IMR-90 (cell line): ENCODE results near the gene IGFBP7. TPM values are rescaled to one million over a fixed set of nuclear protein-coding genes. Genes with fewer than 3 reads are reported as not detected.

ENCODE experiments used
- ATAC-seq: fragments of 200-7000 bp; cut with Tn5 transposase; 2 replicates; pipeline ENCODE4 v1.9.1; 2020; ENCODE audit warnings: low read depth, mild to moderate bottlenecking, moderate library complexity
- BruUV-seq: library from RNA; stranded (reverse); fragments of 400-500 nt; replicated peaks from 2 replicates; lab custom pipeline; 2021; lab: Mats Ljungman, UMichigan
- CTCF ChIA-PET: fragments of 300-600 bp; formaldehyde crosslinking; extraction: SDS; loops from one replicate; lab custom pipeline; 2021; ENCODE audit warnings: antibody characterized with exemption; lab: Yijun Ruan, JAX
- POLR2A ChIA-PET: fragments of 300-600 bp; sonication (Branson Sonifier 250); formaldehyde crosslinking; loops from one replicate; lab custom pipeline; 2022; ENCODE audit warnings: antibody characterized with exemption; ENCODE audit not compliant: unreplicated experiment; lab: Charles Lee
- DNase-seq: peaks from one replicate; pipeline ENCODE4 v3.0.0; 2013
- H2AFZ ChIP-seq: replicated peaks from 2 replicates; pipeline ENCODE3; 2013; ENCODE audit warnings: low read length, mild to moderate bottlenecking; ENCODE audit not compliant: poor library complexity
- H2AK5ac ChIP-seq: 2 replicates; pipeline ENCODE4 v1.6.1; 2013; ENCODE audit warnings: low read depth, low read length, inconsistent platforms
- H2AK9ac ChIP-seq: replicated peaks from 2 replicates; pipeline ENCODE3; 2013; ENCODE audit warnings: mild to moderate bottlenecking, low read depth, low read length, moderate library complexity; ENCODE audit not compliant: poor library complexity
- H2BK120ac ChIP-seq: 2 replicates; pipeline ENCODE4 v1.6.1; 2013; ENCODE audit warnings: low read depth, low read length, inconsistent platforms
- H2BK15ac ChIP-seq: 3 replicates; pipeline ENCODE4 v1.6.1; 2013; ENCODE audit warnings: low read depth, low read length, inconsistent platforms
- H2BK20ac ChIP-seq: 2 replicates; pipeline ENCODE4 v1.6.1; 2013; ENCODE audit warnings: low read depth, mild to moderate bottlenecking, inconsistent platforms, low read length, moderate library complexity
- H2BK5ac ChIP-seq: 2 replicates; pipeline ENCODE4 v1.6.1; 2013; ENCODE audit warnings: mild to moderate bottlenecking, low read depth, low read length, inconsistent platforms; ENCODE audit not compliant: poor library complexity, severe bottlenecking
- H3K14ac ChIP-seq: replicated peaks from 2 replicates; pipeline ENCODE4 v1.6.1; 2013; ENCODE audit warnings: low read depth, low read length, inconsistent platforms
- H3K18ac ChIP-seq: 2 replicates; pipeline ENCODE4 v1.6.1; 2013; ENCODE audit warnings: low read depth, low read length, control low read depth
- H3K23ac ChIP-seq: 2 replicates; pipeline ENCODE4 v1.6.1; 2013; ENCODE audit warnings: low read depth, low read length, inconsistent platforms
- H3K27ac ChIP-seq: 2 replicates; pipeline ENCODE4 v1.5.1; 2013; ENCODE audit warnings: mild to moderate bottlenecking, control low read depth, low read length; ENCODE audit not compliant: insufficient read depth
- H3K27me3 ChIP-seq: 2 replicates; pipeline ENCODE4 v1.6.1; 2013; ENCODE audit warnings: low read length; ENCODE audit not compliant: control insufficient read depth, insufficient read depth
- H3K36me3 ChIP-seq: 2 replicates; pipeline ENCODE4 v1.6.1; 2013; ENCODE audit warnings: low read length, mixed read lengths; ENCODE audit not compliant: control insufficient read depth, insufficient read depth
- H3K4ac ChIP-seq: 2 replicates; pipeline ENCODE4 v1.6.1; 2013; ENCODE audit warnings: low read depth, low read length, inconsistent platforms
- H3K4me1 ChIP-seq: 2 replicates; pipeline ENCODE4 v1.6.1; 2013; ENCODE audit warnings: low read length, mixed read lengths; ENCODE audit not compliant: control insufficient read depth, insufficient read depth
- H3K4me2 ChIP-seq: 2 replicates; pipeline ENCODE4 v1.6.1; 2013; ENCODE audit warnings: low read depth, mild to moderate bottlenecking, control low read depth, low read length, moderate library complexity
- H3K4me3 ChIP-seq: 2 replicates; pipeline ENCODE4 v1.5.1; 2013; ENCODE audit warnings: low read depth, mild to moderate bottlenecking, control low read depth, low read length, moderate library complexity; ENCODE audit not compliant: insufficient read depth
- H3K56ac ChIP-seq: 2 replicates; pipeline ENCODE4 v1.6.1; 2013; ENCODE audit warnings: low read length, inconsistent platforms; ENCODE audit not compliant: insufficient read depth; ENCODE audit errors: extremely low read depth
- H3K79me1 ChIP-seq, 2 experiments: 2 replicates each; pipeline ENCODE4 v1.6.1; 2013; ENCODE audit warnings: low read length in 2 of 2, inconsistent platforms in 1 of 2, low read depth in 1 of 2
- H3K9ac ChIP-seq: 2 replicates; pipeline ENCODE4 v1.6.1; 2013; ENCODE audit warnings: low read depth, low read length, control low read depth
- H3K9me1 ChIP-seq: 2 replicates; pipeline ENCODE4 v1.6.1; 2013; ENCODE audit warnings: low read length, inconsistent platforms; ENCODE audit not compliant: insufficient read depth
- H3K9me3 ChIP-seq: 2 replicates; pipeline ENCODE4 v1.6.1; 2013; ENCODE audit warnings: low read length; ENCODE audit not compliant: control insufficient read depth, insufficient read depth
- H4K20me1 ChIP-seq: 2 replicates; pipeline ENCODE4 v1.6.1; 2013; ENCODE audit warnings: low read length, inconsistent platforms; ENCODE audit not compliant: insufficient read depth
- H4K5ac ChIP-seq: 2 replicates; pipeline ENCODE4 v1.6.1; 2013; ENCODE audit warnings: mild to moderate bottlenecking, low read depth, low read length, control low read depth
- H4K8ac ChIP-seq, 2 experiments: 2 replicates each; pipeline ENCODE4 v1.6.1; 2013; ENCODE audit warnings: low read depth in 2 of 2, low read length in 2 of 2, control low read depth in 1 of 2, inconsistent platforms in 1 of 2
- H4K91ac ChIP-seq: 2 replicates; pipeline ENCODE4 v1.6.1; 2013; ENCODE audit warnings: low read depth, low read length, inconsistent platforms; ENCODE audit not compliant: insufficient read depth
- CTCF ChIP-seq: conservative IDR thresholded peaks from 2 replicates; pipeline ENCODE4 v1.5.1; 2012; ENCODE audit warnings: mild to moderate bottlenecking, low read depth, low read length, improper control_type of control experiment
- MAFK ChIP-seq: IDR thresholded peaks from 2 replicates; pipeline ENCODE4 v1.6.1; 2012; ENCODE audit warnings: low read depth, low read length, improper control_type of control experiment
- MAZ ChIP-seq: IDR thresholded peaks from 2 replicates; pipeline ENCODE4 v1.6.1; 2012; ENCODE audit warnings: low read depth, mild to moderate bottlenecking, low read length, improper control_type of control experiment, moderate library complexity, borderline replicate concordance
- NFE2L2 ChIP-seq: fragments of 150-350 bp; IDR thresholded peaks from 2 replicates; pipeline ENCODE4 v1.6.1; 2016; ENCODE audit warnings: low read depth, mild to moderate bottlenecking, low read length
- POLR2A ChIP-seq: IDR thresholded peaks from 2 replicates; pipeline ENCODE4 v1.6.1; 2012; ENCODE audit warnings: mild to moderate bottlenecking, low read depth, low read length
- WGBS, 2 experiments: methylation state at CpG; one replicate each; pipeline versions ENCODE4 v1.1.5 to v1.1.7; 2013; ENCODE audit warnings: missing lambda C conversion rate in 2 of 2; ENCODE audit not compliant: insufficient read length in 1 of 2; ENCODE audit errors: extremely low coverage in 2 of 2; 5-methylcytosine and 5-hydroxymethylcytosine counted together
- dilution Hi-C: fragments of 300-500 bp; cut with HindIII; formaldehyde crosslinking; loops from one replicate; pipeline ENCODE4 v1.14.3; 2018; ENCODE audit warnings: low sequenced_read_pairs; ENCODE audit not compliant: unreplicated experiment
- in situ Hi-C: fragments of 300-500 bp; cut with MboI; formaldehyde crosslinking; loops from 3 replicates; pipeline ENCODE4 v1.14.3; 2019; ENCODE audit warnings: low sequenced_read_pairs, inconsistent platforms, mixed read lengths
- intact Hi-C: fragments of 100-400 bp; cut with micrococcal nuclease; formaldehyde crosslinking; loops from 2 replicates; pipeline ENCODE4 v1.10.0; 2022
- polyA plus RNA-seq, 3 experiments: library from polyadenylated mRNA; depleted of rRNA; stranded (reverse); fragments of >200 nt; gene quantifications; 2 replicates each; pipeline ENCODE4 v1.2.3, GENCODE V29; 2012; ENCODE audit warnings: low replicate concordance in 1 of 3
- total RNA-seq: library from RNA; depleted of rRNA; stranded (reverse); fragments of >200 nt; gene quantifications from 2 replicates; pipeline ENCODE4 v1.2.3, GENCODE V29; 2012

The IGFBP7 gene
- total and polyA plus RNA-seq, 2 of the 4 experiments (the other 2 are of a cell fraction) = 33.2 to 267 TPM

GRCh38 chr4:57094832-57095223 is 15.4 kb downstream of the IGFBP7 start (continued):
- peak; percentile 81 for TF ChIP-seq NFE2L2

- ATAC-seq = no peak; the same call in 1 of the 2 replicates
- no peak overlapping the region for H3K56ac ChIP-seq
- peak overlapping the region; percentile 55 for H3K23ac ChIP-seq
- H3K9ac ChIP-seq = no peak overlapping the region
- peak overlapping the region; percentile 49 for H4K91ac ChIP-seq
- peak overlapping the region; percentile 79 for H2AK5ac ChIP-seq
- peak overlapping the region; percentile 78 for H3K4ac ChIP-seq
- DNase-seq = no peak
- peak overlapping the region; percentile 74 for H3K14ac ChIP-seq
- ChIA-PET CTCF (interaction anchor here (0.8 kb wide), 1 partner anchor 9 kb away, joined by 3 read pairs; no protein-coding TSS in a partner anchor), POLR2A (interaction anchor here (0.6 kb wide), 1 partner anchor 319 kb away, joined by 4 read pairs; no protein-coding TSS in a partner anchor)
- in situ Hi-C loops (no loop called here), dilution Hi-C loops (no loop called here), intact Hi-C loops (no loop called here)
- H2BK20ac ChIP-seq = peak overlapping the region; percentile 29
- H3K27me3 ChIP-seq = no peaks in the 10 kb centered on the region
- peaks cover 21% of the 10 kb centered on the region; the same call in 1 of the 2 replicates for H4K20me1 ChIP-seq
- peak overlapping the region; percentile 34 for H3K27ac ChIP-seq
- peak overlapping the region; percentile 86 for H3K18ac ChIP-seq
- no CpG with 5 or more reads among the region's 6 CpGs for WGBS, 2 experiments
- no peaks in the 10 kb centered on the region; the same call in 1 of the 2 replicates for H3K36me3 ChIP-seq
- peak overlapping the region; percentile 75 for H2BK120ac ChIP-seq
- peaks cover 24% of the 10 kb centered on the region for H3K4me1 ChIP-seq
- peak overlapping the region; percentile 29 for H2AK9ac ChIP-seq
- H3K4me3 ChIP-seq = no peak overlapping the region
- H3K9me3 ChIP-seq = no peaks in the 10 kb centered on the region
- H4K5ac ChIP-seq = peak overlapping the region; percentile 58
- no peak overlapping the region for H2AFZ ChIP-seq
- H3K4me2 ChIP-seq = no peak overlapping the region; the same call in 1 of the 2 replicates
- H3K9me1 ChIP-seq = peaks cover 23% of the 10 kb centered on the region
- H2BK15ac ChIP-seq = peak overlapping the region; percentile 2; the same call in 1 of the 3 replicates
- peak overlapping the region; percentile 66 for H2BK5ac ChIP-seq
- peaks cover 29 to 75% of the 10 kb centered on the region in 2 experiments for H3K79me1 ChIP-seq
- peak overlapping the region; percentile 2 to 50; a peak in 3 of 4 replicates for H4K8ac ChIP-seq
- BruUV-seq = no TSS peak
- no peak for TF ChIP-seq MAFK
- no peak for TF ChIP-seq POLR2A
- TF ChIP-seq MAZ = no peak
- no peak for TF ChIP-seq CTCF
Observed at GRCh38 chr4:57093845-57094831, 16.0 kb downstream of the IGFBP7 start.
